Brain microvascular endothelial cell (primary cell): ENCODE measurements around the gene ERBB4.
A peak's percentile ranks its signal among the peaks of the same experiment; 100 is the strongest.

Experiments used
- DNase-seq: peaks from one replicate; pipeline ENCODE4 v3.0.0-alpha.2; 2020
- H3K27ac ChIP-seq: fragments of 250-450 bp; sonication (Bioruptor Pico); 2 replicates; pipeline ENCODE4 v1.5.1; 2020; ENCODE audit warnings: mild to moderate bottlenecking, moderate library complexity
- H3K27me3 ChIP-seq: fragments of 250-450 bp; sonication (Bioruptor Pico); replicated peaks from 2 replicates; pipeline ENCODE4 v1.5.1; 2020; ENCODE audit warnings: mild to moderate bottlenecking
- H3K36me3 ChIP-seq: fragments of 250-450 bp; sonication (Bioruptor Pico); replicated peaks from 2 replicates; pipeline ENCODE4 v1.5.1; 2020; ENCODE audit warnings: mild to moderate bottlenecking
- H3K4me3 ChIP-seq: 2 replicates; pipeline ENCODE4 v1.5.1; 2011; ENCODE audit warnings: low read depth, mild to moderate bottlenecking, control low read depth, low read length, moderate library complexity
- in situ Hi-C: cut with HindIII; loops from 2 replicates; pipeline ENCODE4 v1.10.0; 2017; ENCODE audit warnings: low sequenced_read_pairs, low pct_ligation_motif_present
- TF ChIP-seq, protein P1 (sequence below): IDR thresholded peaks from 2 replicates; pipeline ENCODE4 v1.5.1; 2011; ENCODE audit warnings: low read depth, mild to moderate bottlenecking, moderate library complexity, low read length, control low read depth, inconsistent platforms; ENCODE audit errors: missing control alignments

The ERBB4 gene

DNA sequence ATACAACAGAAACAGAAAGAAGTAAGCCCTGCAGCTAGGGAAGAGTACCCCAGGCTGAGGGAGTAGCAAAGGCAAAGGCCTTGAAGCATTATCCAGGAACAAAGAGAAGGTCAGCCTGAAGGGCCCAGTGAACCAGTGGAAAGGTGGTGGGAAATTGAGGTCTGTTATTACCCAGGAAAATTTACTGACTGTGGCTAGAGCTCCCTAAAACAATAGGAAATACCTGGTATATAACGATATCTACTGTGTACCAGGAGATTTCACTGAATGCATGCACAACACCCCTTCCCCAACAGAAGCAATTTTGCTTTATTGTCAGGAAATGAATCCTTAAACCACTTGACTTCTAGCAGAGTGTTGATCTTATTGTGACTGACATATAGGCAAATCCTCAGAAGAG, 365.3 kb downstream of the ERBB4 start:
- Histone ChIP-seq H3K36me3 (no peaks in the 10 kb centered on the region), H3K27me3 (no peaks in the 10 kb centered on the region), H3K4me3 (no peak overlapping the region), H3K27ac (no peak overlapping the region)
- TF ChIP-seq, protein P1, sequence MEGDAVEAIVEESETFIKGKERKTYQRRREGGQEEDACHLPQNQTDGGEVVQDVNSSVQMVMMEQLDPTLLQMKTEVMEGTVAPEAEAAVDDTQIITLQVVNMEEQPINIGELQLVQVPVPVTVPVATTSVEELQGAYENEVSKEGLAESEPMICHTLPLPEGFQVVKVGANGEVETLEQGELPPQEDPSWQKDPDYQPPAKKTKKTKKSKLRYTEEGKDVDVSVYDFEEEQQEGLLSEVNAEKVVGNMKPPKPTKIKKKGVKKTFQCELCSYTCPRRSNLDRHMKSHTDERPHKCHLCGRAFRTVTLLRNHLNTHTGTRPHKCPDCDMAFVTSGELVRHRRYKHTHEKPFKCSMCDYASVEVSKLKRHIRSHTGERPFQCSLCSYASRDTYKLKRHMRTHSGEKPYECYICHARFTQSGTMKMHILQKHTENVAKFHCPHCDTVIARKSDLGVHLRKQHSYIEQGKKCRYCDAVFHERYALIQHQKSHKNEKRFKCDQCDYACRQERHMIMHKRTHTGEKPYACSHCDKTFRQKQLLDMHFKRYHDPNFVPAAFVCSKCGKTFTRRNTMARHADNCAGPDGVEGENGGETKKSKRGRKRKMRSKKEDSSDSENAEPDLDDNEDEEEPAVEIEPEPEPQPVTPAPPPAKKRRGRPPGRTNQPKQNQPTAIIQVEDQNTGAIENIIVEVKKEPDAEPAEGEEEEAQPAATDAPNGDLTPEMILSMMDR = no peak
- DNase-seq = no peak
- in situ Hi-C loops = no loop called here

DNA sequence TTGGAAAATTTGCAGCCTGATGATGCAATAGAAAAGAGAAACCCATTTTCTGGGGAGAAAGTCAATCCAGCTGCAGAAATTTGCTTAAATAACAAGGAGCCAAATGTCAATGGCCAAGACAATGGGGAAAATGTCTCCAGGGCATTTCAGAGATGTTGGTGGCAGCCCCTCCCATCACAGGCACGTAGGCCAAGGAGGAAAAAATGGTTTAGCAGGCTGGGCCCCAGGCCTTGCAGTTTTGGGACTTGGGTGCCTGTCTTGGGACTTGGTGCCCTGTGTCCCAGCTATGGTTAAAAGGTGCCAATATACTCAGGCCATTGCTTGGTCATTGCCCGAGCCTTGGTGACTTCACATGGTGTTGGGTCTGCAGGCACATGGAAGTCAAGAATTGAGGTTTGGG, 368.2 kb downstream of the ERBB4 start:
- H3K27me3 ChIP-seq = no peaks in the 10 kb centered on the region
- TF ChIP-seq, protein P1 = no peak
- in situ Hi-C loops = no loop called here
- H3K4me3 ChIP-seq = no peak overlapping the region
- no peak overlapping the region for H3K27ac ChIP-seq
- DNase-seq = no peak
- no peaks in the 10 kb centered on the region for H3K36me3 ChIP-seq

DNA sequence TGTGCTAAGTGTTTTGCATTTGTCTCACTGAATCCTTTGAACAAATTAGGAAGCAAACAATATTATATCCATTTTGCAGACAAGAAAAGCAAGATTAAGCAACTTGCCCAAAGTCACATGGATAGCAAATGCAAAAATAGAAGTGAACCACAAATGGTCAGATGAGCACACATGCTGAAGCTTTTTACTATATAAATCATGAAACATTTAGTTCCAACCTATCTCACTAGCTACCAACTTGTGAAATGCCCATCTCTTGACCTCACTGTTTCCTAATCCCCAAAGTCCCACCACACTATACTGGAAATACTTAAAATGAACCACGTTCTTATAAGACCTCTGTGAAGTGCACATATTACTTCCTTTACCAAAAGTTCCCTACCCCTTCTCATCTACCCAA, 380.5 kb downstream of the ERBB4 start:
- in situ Hi-C loops = no loop called here
- no peak for DNase-seq
- H3K36me3 ChIP-seq = no peaks in the 10 kb centered on the region
- H3K4me3 ChIP-seq = no peak overlapping the region
- TF ChIP-seq, protein P1 = no peak
- H3K27ac ChIP-seq = no peak overlapping the region
- no peaks in the 10 kb centered on the region for H3K27me3 ChIP-seq

DNA sequence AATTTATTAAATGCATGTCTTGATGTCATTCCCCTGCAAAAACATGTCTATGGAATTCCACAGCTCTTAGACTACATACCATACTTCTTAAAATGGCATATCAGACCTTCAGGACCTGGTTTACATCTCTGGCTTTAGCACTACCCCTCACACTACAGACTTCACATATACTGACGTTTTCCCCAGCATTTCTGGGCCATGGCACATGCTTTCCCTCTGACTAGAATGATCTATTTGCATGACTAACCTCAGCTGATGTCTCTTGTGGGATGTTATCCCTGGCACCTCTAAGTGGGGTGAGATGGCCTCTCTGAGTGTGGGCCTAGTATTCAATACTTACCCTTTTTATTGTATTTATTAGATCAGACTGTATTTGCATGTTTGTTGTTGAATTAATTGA, 381.6 kb downstream of the ERBB4 start:
- peak; percentile 83 for DNase-seq
- Histone ChIP-seq H3K27ac (no peak overlapping the region), H3K27me3 (no peaks in the 10 kb centered on the region), H3K4me3 (no peak overlapping the region), H3K36me3 (no peaks in the 10 kb centered on the region)
- in situ Hi-C loops = no loop called here
- TF ChIP-seq, protein P1 = no peak

DNA sequence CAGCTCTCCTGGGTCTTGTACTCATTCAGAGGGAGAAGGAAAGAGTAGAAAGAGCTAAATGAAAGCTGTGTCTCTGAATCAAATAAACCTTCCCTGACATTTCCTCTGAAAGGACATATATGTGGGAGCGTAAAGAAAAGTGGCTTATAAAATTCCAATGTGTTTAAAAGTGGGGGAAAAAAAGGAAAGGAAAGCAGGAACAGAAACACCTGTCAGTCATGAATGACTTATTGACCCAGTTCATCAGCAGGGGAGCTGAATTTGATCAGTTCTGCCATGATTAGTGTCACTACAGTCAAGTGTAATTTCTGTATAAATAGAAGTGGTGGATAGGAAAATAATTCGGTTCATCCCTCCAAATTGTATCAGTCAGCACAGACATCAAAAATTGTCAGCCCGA, 382.5 kb downstream of the ERBB4 start:
- Histone ChIP-seq H3K27me3 (no peaks in the 10 kb centered on the region), H3K4me3 (no peak overlapping the region), H3K27ac (no peak overlapping the region), H3K36me3 (no peaks in the 10 kb centered on the region)
- no peak for DNase-seq
- in situ Hi-C loops = no loop called here
- TF ChIP-seq, protein P1 = no peak

DNA sequence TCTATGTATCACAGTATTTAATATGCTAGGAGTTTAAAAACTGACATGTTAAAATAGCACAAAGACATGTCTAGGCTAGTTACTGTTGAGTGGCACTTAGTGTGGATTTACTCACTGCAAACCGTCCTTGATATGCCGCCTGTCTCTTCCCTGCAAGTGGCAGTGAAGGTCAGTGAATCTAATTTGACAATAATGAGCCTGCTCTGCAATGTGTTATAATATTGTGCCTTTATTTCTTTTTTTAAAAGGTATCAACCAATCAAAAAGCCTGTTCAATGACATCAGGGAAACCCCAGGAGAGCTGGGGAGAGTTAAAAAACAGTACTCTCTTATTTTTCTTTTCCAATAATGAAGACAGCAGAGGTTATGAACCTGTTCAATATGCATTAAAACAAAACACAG, 384.1 kb downstream of the ERBB4 start:
- no peak for DNase-seq
- Histone ChIP-seq H3K27ac (no peak overlapping the region), H3K4me3 (no peak overlapping the region), H3K36me3 (no peaks in the 10 kb centered on the region), H3K27me3 (no peaks in the 10 kb centered on the region)
- TF ChIP-seq, protein P1 = no peak
- in situ Hi-C loops = no loop called here
